ENCODE data around the gene KIAA0513. TPM values are rescaled to one million over a fixed set of nuclear protein-coding genes. Genes with fewer than 3 reads are reported as not detected.
A peak's percentile ranks its signal among the peaks of the same experiment; 100 is the strongest.

Gene KIAA0513
- total RNA-seq, 1 donor from 2014 or later: 12.5 TPM

GRCh38 chr16:85082173-85083050, 54.8 kb downstream of the KIAA0513 start:
- TF ChIP-seq CTCF (conservative IDR thresholded peaks at IDR 0.05; ENCODE audit: low read depth, low read length): no peak
- DNase-seq (ENCODE audit: low read depth): no peak
- no peak overlapping the region for H3K4me3 ChIP-seq (ENCODE audit: low read depth, low read length)

- H3K4me3 ChIP-seq (ENCODE audit: low read depth, low read length): no peak overlapping the region
- DNase-seq (ENCODE audit: low read depth): no peak
- no peak for TF ChIP-seq CTCF (conservative IDR thresholded peaks at IDR 0.05; ENCODE audit: low read depth, low read length)
These were observed 55.5 kb downstream of the KIAA0513 start for GRCh38 chr16:85083051-85083639.

GRCh38 chr16:85084841-85085510, 57.4 kb downstream of the KIAA0513 start:
- no peak overlapping the region for H3K4me3 ChIP-seq (ENCODE audit: low read depth, low read length)
- DNase-seq (ENCODE audit: low read depth): no peak
- TF ChIP-seq CTCF (conservative IDR thresholded peaks at IDR 0.05; ENCODE audit: low read depth, low read length): no peak

- DNase-seq (ENCODE audit: low read depth): no peak
- no peak for TF ChIP-seq CTCF (conservative IDR thresholded peaks at IDR 0.05; ENCODE audit: low read depth, low read length)
- H3K4me3 ChIP-seq (ENCODE audit: low read depth, low read length): no peak overlapping the region
These were observed 58.1 kb downstream of the KIAA0513 start for GRCh38 chr16:85085721-85086120.

- H3K4me3 ChIP-seq (ENCODE audit: low read depth, low read length): no peak overlapping the region
- peak; percentile 79 for TF ChIP-seq CTCF (conservative IDR thresholded peaks at IDR 0.05; ENCODE audit: low read depth, low read length)
- peak; percentile 3 for DNase-seq (ENCODE audit: low read depth)
These were observed 59.0 kb downstream of the KIAA0513 start for GRCh38 chr16:85086347-85087291.

GRCh38 chr16:85087899-85088569, 60.4 kb downstream of the KIAA0513 start:
- no peak for TF ChIP-seq CTCF (conservative IDR thresholded peaks at IDR 0.05; ENCODE audit: low read depth, low read length)
- DNase-seq (ENCODE audit: low read depth): no peak
- H3K4me3 ChIP-seq (ENCODE audit: low read depth, low read length): no peak overlapping the region
